ENCODE data around the gene EDC4. TPM values are rescaled to one million over a fixed set of nuclear protein-coding genes. Genes with fewer than 3 reads are reported as not detected.

The EDC4 gene
- total RNA-seq, 1 donor from 2014 or later: 115 TPM

GRCh38 chr16:67923414-67924116 is 50.7 kb downstream of the EDC4 start:
- H3K4me3 Mint-ChIP-seq: no peak overlapping the region
- no peak for DNase-seq (ENCODE audit: low spot score)
- peak overlapping the region; percentile 40 for H3K27ac Mint-ChIP-seq
- H3K9me3 Mint-ChIP-seq: no peaks in the 10 kb centered on the region
- peaks cover 15% of the 10 kb centered on the region for H3K4me1 Mint-ChIP-seq (ENCODE audit: low read depth)
- peaks cover 2% of the 10 kb centered on the region for H3K36me3 Mint-ChIP-seq (ENCODE audit: low read depth)
- no peaks in the 10 kb centered on the region for H3K27me3 Mint-ChIP-seq (ENCODE audit: insufficient read depth)
- intact Hi-C loops (cut with micrococcal nuclease): no loop called here

GRCh38 chr16:67924140-67924906 is 51.5 kb downstream of the EDC4 start:
- no peak overlapping the region for H3K27ac Mint-ChIP-seq
- peaks cover 15% of the 10 kb centered on the region for H3K4me1 Mint-ChIP-seq (ENCODE audit: low read depth)
- H3K4me3 Mint-ChIP-seq: no peak overlapping the region
- H3K36me3 Mint-ChIP-seq (ENCODE audit: low read depth): peaks cover 2% of the 10 kb centered on the region
- DNase-seq (ENCODE audit: low spot score): no peak
- H3K27me3 Mint-ChIP-seq (ENCODE audit: insufficient read depth): no peaks in the 10 kb centered on the region
- no peaks in the 10 kb centered on the region for H3K9me3 Mint-ChIP-seq
- intact Hi-C loops (cut with micrococcal nuclease): no loop called here

- no peaks in the 10 kb centered on the region for H3K9me3 Mint-ChIP-seq
- peaks cover 4% of the 10 kb centered on the region for H3K36me3 Mint-ChIP-seq (ENCODE audit: low read depth)
- no peaks in the 10 kb centered on the region for H3K27me3 Mint-ChIP-seq (ENCODE audit: insufficient read depth)
- intact Hi-C loops (cut with micrococcal nuclease): no loop called here
- no peak for DNase-seq (ENCODE audit: low spot score)
- H3K27ac Mint-ChIP-seq: no peak overlapping the region
- peaks cover 15% of the 10 kb centered on the region for H3K4me1 Mint-ChIP-seq (ENCODE audit: low read depth)
- no peak overlapping the region for H3K4me3 Mint-ChIP-seq
These were observed 53.4 kb downstream of the EDC4 start for GRCh38 chr16:67926181-67926750.

GRCh38 chr16:67927131-67927941 is 54.5 kb downstream of the EDC4 start:
- no peaks in the 10 kb centered on the region for H3K27me3 Mint-ChIP-seq (ENCODE audit: insufficient read depth)
- intact Hi-C loops (cut with micrococcal nuclease): no loop called here
- no peak overlapping the region for H3K27ac Mint-ChIP-seq
- H3K4me1 Mint-ChIP-seq (ENCODE audit: low read depth): peaks cover 7% of the 10 kb centered on the region
- no peaks in the 10 kb centered on the region for H3K9me3 Mint-ChIP-seq
- no peak overlapping the region for H3K4me3 Mint-ChIP-seq
- DNase-seq (ENCODE audit: low spot score): no peak
- H3K36me3 Mint-ChIP-seq (ENCODE audit: low read depth): peaks cover 5% of the 10 kb centered on the region

- Mint-ChIP-seq H3K36me3 (ENCODE audit: low read depth) (peaks cover 8% of the 10 kb centered on the region), H3K9me3 (no peaks in the 10 kb centered on the region), H3K27me3 (ENCODE audit: insufficient read depth) (no peaks in the 10 kb centered on the region), H3K4me1 (ENCODE audit: low read depth) (no peaks in the 10 kb centered on the region), H3K27ac (no peak overlapping the region), H3K4me3 (no peak overlapping the region)
- intact Hi-C loops (cut with micrococcal nuclease): loop anchor here (1.0 to 2.0 kb wide), 4 partner anchors 45 to 407 kb away; no protein-coding TSS in a partner anchor
- DNase-seq (ENCODE audit: low spot score): no peak
These were observed 55.3 kb downstream of the EDC4 start for GRCh38 chr16:67928147-67928546.

- no peak overlapping the region for H3K27ac Mint-ChIP-seq
- DNase-seq (ENCODE audit: low spot score): peak; percentile 67
- H3K36me3 Mint-ChIP-seq (ENCODE audit: low read depth): peaks cover 9% of the 10 kb centered on the region
- no peaks in the 10 kb centered on the region for H3K27me3 Mint-ChIP-seq (ENCODE audit: insufficient read depth)
- intact Hi-C loops (cut with micrococcal nuclease): loop anchor here (1.0 to 2.0 kb wide), 4 partner anchors 45 to 407 kb away; no protein-coding TSS in a partner anchor
- H3K9me3 Mint-ChIP-seq: no peaks in the 10 kb centered on the region
- H3K4me3 Mint-ChIP-seq: no peak overlapping the region
- peaks cover 1% of the 10 kb centered on the region for H3K4me1 Mint-ChIP-seq (ENCODE audit: low read depth)
These were observed 55.9 kb downstream of the EDC4 start for GRCh38 chr16:67928561-67929364.

- no peaks in the 10 kb centered on the region for H3K27me3 Mint-ChIP-seq (ENCODE audit: insufficient read depth)
- intact Hi-C loops (cut with micrococcal nuclease): no loop called here
- no peak overlapping the region for H3K4me3 Mint-ChIP-seq
- H3K27ac Mint-ChIP-seq: no peak overlapping the region
- peaks cover 11% of the 10 kb centered on the region for H3K4me1 Mint-ChIP-seq (ENCODE audit: low read depth)
- no peaks in the 10 kb centered on the region for H3K9me3 Mint-ChIP-seq
- peaks cover 22% of the 10 kb centered on the region for H3K36me3 Mint-ChIP-seq (ENCODE audit: low read depth)
- no peak for DNase-seq (ENCODE audit: low spot score)
These were observed 57.3 kb downstream of the EDC4 start for GRCh38 chr16:67930191-67930590.

- Mint-ChIP-seq H3K4me1 (ENCODE audit: low read depth) (peaks cover 15% of the 10 kb centered on the region), H3K36me3 (ENCODE audit: low read depth) (peaks cover 27% of the 10 kb centered on the region), H3K4me3 (no peak overlapping the region), H3K27me3 (ENCODE audit: insufficient read depth) (no peaks in the 10 kb centered on the region), H3K27ac (no peak overlapping the region), H3K9me3 (no peaks in the 10 kb centered on the region)
- DNase-seq (ENCODE audit: low spot score): no peak
- intact Hi-C loops (cut with micrococcal nuclease): no loop called here
These were observed 57.9 kb downstream of the EDC4 start for GRCh38 chr16:67930678-67931211.

Other genes starting within 250 kb of the EDC4 start
- 228 and 238 TPM in 2 replicates for gene CARMIL2, start 227.9 kb upstream of the EDC4 start, total RNA-seq
- gene ACD, start 212.8 kb upstream of the EDC4 start, total RNA-seq: 56.7 and 59.1 TPM in 2 replicates
- 13.4 and 16.1 TPM in 2 replicates for gene PARD6A, start 212.1 kb upstream of the EDC4 start, total RNA-seq
- 11.0 and 11.8 TPM in 2 replicates for gene ENKD1, start 206.3 kb upstream of the EDC4 start, total RNA-seq
- 0.86 and 1.4 TPM in 2 replicates for gene C16orf86, start 206.2 kb upstream of the EDC4 start, total RNA-seq
- gene GFOD2, start 153.7 kb upstream of the EDC4 start, total RNA-seq: 19.6 and 20.3 TPM in 2 replicates
- 23.0 and 25.7 TPM in 2 replicates for gene RANBP10, start 66.5 kb upstream of the EDC4 start, total RNA-seq
- gene TSNAXIP1, start 66.2 kb upstream of the EDC4 start, total RNA-seq: 0.52 and 0.83 TPM in 2 replicates
- gene THAP11, start 30.7 kb upstream of the EDC4 start, total RNA-seq: 43.0 and 49.5 TPM in 2 replicates
- 183 and 186 TPM in 2 replicates for gene NUTF2, start 26.1 kb upstream of the EDC4 start, total RNA-seq
- gene CENPT, start 25.4 kb upstream of the EDC4 start, total RNA-seq: 41.6 and 45.0 TPM in 2 replicates
- 0.65 and 0.76 TPM in 2 replicates for gene NRN1L, start 11.8 kb downstream of the EDC4 start, total RNA-seq
- gene PSKH1, start 20.2 kb downstream of the EDC4 start, total RNA-seq: 17.8 TPM in 2 replicates
- gene CTRL, start 58.8 kb downstream of the EDC4 start, total RNA-seq: 5.5 and 6.9 TPM in 2 replicates
- 213 and 218 TPM in 2 replicates for gene PSMB10, start 63.8 kb downstream of the EDC4 start, total RNA-seq
- gene LCAT, start 71.1 kb downstream of the EDC4 start, total RNA-seq: 12.7 and 20.3 TPM in 2 replicates
- 40.0 and 43.1 TPM in 2 replicates for gene SLC12A4, start 95.6 kb downstream of the EDC4 start, total RNA-seq
- gene DPEP3, start 107.4 kb downstream of the EDC4 start, total RNA-seq: not detected in 2 replicates
- gene DPEP2, start 126.4 kb downstream of the EDC4 start, total RNA-seq: 2.4 and 2.6 TPM in 2 replicates
- gene DPEP2NB, start 142.9 kb downstream of the EDC4 start, total RNA-seq: not detected in 2 replicates
- 28.2 and 28.4 TPM in 2 replicates for gene DDX28, start 150.2 kb downstream of the EDC4 start, total RNA-seq
- gene DUS2, start 150.2 kb downstream of the EDC4 start, total RNA-seq: 34.7 and 37.2 TPM in 2 replicates
- gene NFATC3, start 212.3 kb downstream of the EDC4 start, total RNA-seq: 152 and 157 TPM in 2 replicates

Data from activated T-helper 1 cell treated with anti-CD3 and anti-CD28 coated beads, Interleukin-12 subunit alpha, Interleukin-12 subunit beta, Interleukin-2, Interleukin-4 antibody, amounts not matched to agents 30 ng/mL and 10 ng/mL and 1 ng/mL, durations not matched to agents 14 hours and 24 hours and 36 hours (primary cell).